Neural cell (in vitro differentiated cells): Measurements from ENCODE around the gene POU2F2. TPM values are rescaled to one million over a fixed set of nuclear protein-coding genes. Genes with fewer than 3 reads are reported as not detected.

Experiments
- polyA plus RNA-seq: library from polyadenylated mRNA; depleted of rRNA; stranded (reverse); fragments of >200 nt; gene quantifications from 2 replicates; pipeline ENCODE4 v1.2.3, GENCODE V29; 2014
- small RNA-seq, 3 experiments: library from RNA; depleted of rRNA; stranded (forward); fragments of <200 nt; gene quantifications; one replicate each; pipeline ENCODE3, GENCODE V24; 2012

The POU2F2 gene
- polyA plus RNA-seq, 1 donor from 2014 or later, result 7.7 TPM

Small RNA genes lying within 50 kb of the gene (small RNA-seq; reads per million reads assigned to genes)
- 0 reads per million in 3 experiments for gene MIR4323

Other genes starting within 250 kb of the POU2F2 start
- gene ARHGEF1, start 249.3 kb downstream of the POU2F2 start, polyA plus RNA-seq, result 12.0 and 13.6 TPM in 2 replicates
- 0.31 and 0.52 TPM in 2 replicates for gene ERFL, start 204.0 kb downstream of the POU2F2 start, polyA plus RNA-seq
- gene RABAC1, start 173.1 kb downstream of the POU2F2 start, polyA plus RNA-seq, result 279 and 290 TPM in 2 replicates
- 36.2 and 53.6 TPM in 2 replicates for gene ATP1A3, start 138.2 kb downstream of the POU2F2 start, polyA plus RNA-seq
- 22.4 and 28.3 TPM in 2 replicates for gene GRIK5, start 62.2 kb downstream of the POU2F2 start, polyA plus RNA-seq
- 7.0 and 11.0 TPM in 2 replicates for gene ZNF574, start 56.3 kb downstream of the POU2F2 start, polyA plus RNA-seq
- 69.9 and 72.8 TPM in 2 replicates for gene DEDD2, start 85.2 kb upstream of the POU2F2 start, polyA plus RNA-seq
- gene ZNF526, start 87.9 kb upstream of the POU2F2 start, polyA plus RNA-seq, result 2.1 TPM in 2 replicates
- 25.2 and 25.8 TPM in 2 replicates for gene GSK3A, start 110.2 kb upstream of the POU2F2 start, polyA plus RNA-seq
- 3.8 and 6.7 TPM in 2 replicates for gene ERF, start 122.7 kb upstream of the POU2F2 start, polyA plus RNA-seq
- 10.8 and 23.1 TPM in 2 replicates for gene CIC, start 136.8 kb upstream of the POU2F2 start, polyA plus RNA-seq
- gene PRR19, start 169.7 kb upstream of the POU2F2 start, polyA plus RNA-seq, result 1.4 and 2.4 TPM in 2 replicates
- gene PAFAH1B3, start 170.2 kb upstream of the POU2F2 start, polyA plus RNA-seq, result 727 and 741 TPM in 2 replicates
- 30.9 and 35.3 TPM in 2 replicates for gene TMEM145, start 180.9 kb upstream of the POU2F2 start, polyA plus RNA-seq
- 21.5 and 22.5 TPM in 2 replicates for gene MEGF8, start 193.2 kb upstream of the POU2F2 start, polyA plus RNA-seq